K562 (cell line): ENCODE measurements around the gene SSBP2. TPM values are rescaled to one million over a fixed set of nuclear protein-coding genes. Genes with fewer than 3 reads are reported as not detected.
A peak's percentile ranks its signal among the peaks of the same experiment; 100 is the strongest.

ENCODE experiments used
- REST ChIP-seq, 2 experiments: fragments of 450-650 bp; formaldehyde crosslinking in 1 of 2; IDR thresholded peaks; 2 replicates each; pipeline versions ENCODE4 v1.4.0 to v1.6.1; 2014 to 2020; ENCODE audit warnings: mild to moderate bottlenecking in 2 of 2, borderline replicate concordance in 1 of 2, low read depth in 1 of 2
- polyA plus RNA-seq, 8 experiments: library from polyadenylated mRNA; depleted of rRNA in 4 of 8; stranded (reverse) in 5 of 8; unstranded in 3 of 8; fragments of >200 nt; fragmentation: Nextera tagmentation in 2 of 8; fragmentation: Illumina TruSeq in 1 of 8; extraction: Ambion mirVana in 2 of 8; extraction: Trizol in 1 of 8; gene quantifications; 2 replicates each; pipeline versions ENCODE4 v1.2.1 to v1.2.3, GENCODE V29; 2011 to 2014; ENCODE audit warnings: inconsistent platforms in 1 of 8, missing spikeins in 1 of 8
- total RNA-seq, 7 experiments: library from RNA; depleted of rRNA in 6 of 7; stranded (reverse); fragments of >200 nt in 6 of 7; fragmentation: Illumina TruSeq in 2 of 7; extraction: Trizol in 2 of 7; gene quantifications; 2 replicates each; pipeline versions ENCODE4 v1.2.1 to v1.2.3, GENCODE V29; 2011 to 2021; ENCODE audit warnings: low replicate concordance in 1 of 7

SSBP2 gene
- total and polyA plus RNA-seq, 9 of the 15 experiments (the other 6 are each of a cell fraction or from before 2014, with no cell fraction given), result 22.3 to 133 (median 42.1) TPM

- TF ChIP-seq REST (IDR thresholded peaks at IDR 0.05; ENCODE audit: borderline replicate concordance) (peak; percentile 80; the same call in 1 of the 2 replicates), REST (CRISPR knock-in tag; IDR thresholded peaks at IDR 0.05; ENCODE audit: low read depth) (no peak)
Measured at GRCh38 chr5:81506900-81507588, 243.9 kb downstream of the SSBP2 start (continued).
